SH-SY5Y (cell line): ENCODE results near the gene ZNF226.

ENCODE experiments used
- GATA2 ChIP-seq: IDR thresholded peaks from 2 replicates; pipeline ENCODE4 v1.6.1; 2011; ENCODE audit warnings: mild to moderate bottlenecking, low read depth, low read length
- GATA3 ChIP-seq: IDR thresholded peaks from 2 replicates; pipeline ENCODE4 v1.6.1; 2011; ENCODE audit warnings: low read depth, mild to moderate bottlenecking, low read length, moderate library complexity

DNA sequence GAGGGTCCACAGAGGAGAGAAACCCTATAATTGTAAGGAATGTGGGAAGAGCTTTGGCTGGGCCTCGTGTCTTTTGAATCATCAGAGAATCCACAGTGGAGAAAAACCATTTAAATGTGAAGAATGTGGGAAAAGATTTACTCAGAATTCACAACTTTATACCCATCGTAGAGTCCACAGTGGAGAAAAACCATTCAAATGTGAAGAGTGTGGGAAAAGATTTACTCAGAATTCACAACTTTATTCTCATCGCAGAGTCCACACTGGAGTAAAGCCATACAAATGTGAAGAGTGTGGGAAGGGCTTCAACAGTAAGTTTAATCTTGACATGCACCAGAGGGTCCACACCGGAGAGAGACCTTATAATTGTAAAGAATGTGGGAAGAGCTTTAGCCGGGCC is 32.9 kb upstream of the ZNF226 start:
- TF ChIP-seq GATA2 (no peak), GATA3 (no peak)
